ENCODE data around the gene ATP10D.

Gene ATP10D

DNA sequence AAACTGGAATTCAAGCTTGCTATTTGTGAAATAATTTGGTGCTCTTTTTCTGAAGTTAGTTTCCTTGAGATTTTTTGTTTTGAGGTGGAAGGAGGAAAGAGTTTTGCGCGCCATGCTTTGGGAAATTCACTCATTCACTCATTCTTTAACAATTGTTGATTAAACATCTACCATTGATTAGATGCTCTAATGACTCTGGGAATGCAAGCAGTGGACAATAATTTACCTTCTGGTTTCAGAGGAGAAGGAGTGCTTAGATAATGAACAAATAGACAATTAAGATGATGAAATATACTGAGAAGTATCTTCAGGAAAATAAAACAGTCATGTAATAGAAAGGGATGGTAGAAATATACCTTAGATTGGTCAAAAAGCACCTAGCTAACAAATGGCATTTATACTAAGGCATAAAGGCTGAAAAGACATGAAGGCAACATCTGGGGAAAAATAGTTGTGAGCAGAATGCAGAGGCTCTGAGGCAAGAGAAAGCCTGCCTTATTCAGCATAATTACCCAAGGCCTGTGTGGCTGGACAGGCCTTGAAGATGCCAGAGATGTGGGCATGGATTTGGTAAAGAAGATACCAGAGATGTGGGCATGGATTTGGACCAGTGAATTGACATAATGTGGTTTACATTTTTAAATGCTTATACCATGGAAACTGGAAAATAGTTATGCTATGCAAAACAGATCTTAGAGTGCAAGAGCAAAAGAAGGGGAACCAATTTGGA is 18.9 kb upstream of the ATP10D start:
- Histone ChIP-seq H3K36me3 (ENCODE audit: insufficient read depth, insufficient read length, low read length) (no peaks in the 10 kb centered on the region), H3K27me3 (ENCODE audit: insufficient read depth, insufficient read length) (no peaks in the 10 kb centered on the region), H3K4me3 (ENCODE audit: insufficient read length, low read depth) (no peak overlapping the region), H3K4me1 (ENCODE audit: insufficient read depth, insufficient read length) (peaks cover 2% of the 10 kb centered on the region), H3K9ac (ENCODE audit: insufficient read length, low read depth) (no peak overlapping the region), H3K9me3 (ENCODE audit: insufficient read depth, low read length) (no peaks in the 10 kb centered on the region)
- no peak for DNase-seq (ENCODE audit: low read depth, low spot score)
- TF ChIP-seq ZNF274 (IDR thresholded peaks at IDR 0.05; ENCODE audit: low read depth, low read length) (no peak), YY1 (IDR thresholded peaks at IDR 0.05; ENCODE audit: insufficient read depth, insufficient read length) (no peak), SUZ12 (IDR thresholded peaks at IDR 0.05; ENCODE audit: extremely low read depth, insufficient read depth, insufficient read length) (no peak)

DNA sequence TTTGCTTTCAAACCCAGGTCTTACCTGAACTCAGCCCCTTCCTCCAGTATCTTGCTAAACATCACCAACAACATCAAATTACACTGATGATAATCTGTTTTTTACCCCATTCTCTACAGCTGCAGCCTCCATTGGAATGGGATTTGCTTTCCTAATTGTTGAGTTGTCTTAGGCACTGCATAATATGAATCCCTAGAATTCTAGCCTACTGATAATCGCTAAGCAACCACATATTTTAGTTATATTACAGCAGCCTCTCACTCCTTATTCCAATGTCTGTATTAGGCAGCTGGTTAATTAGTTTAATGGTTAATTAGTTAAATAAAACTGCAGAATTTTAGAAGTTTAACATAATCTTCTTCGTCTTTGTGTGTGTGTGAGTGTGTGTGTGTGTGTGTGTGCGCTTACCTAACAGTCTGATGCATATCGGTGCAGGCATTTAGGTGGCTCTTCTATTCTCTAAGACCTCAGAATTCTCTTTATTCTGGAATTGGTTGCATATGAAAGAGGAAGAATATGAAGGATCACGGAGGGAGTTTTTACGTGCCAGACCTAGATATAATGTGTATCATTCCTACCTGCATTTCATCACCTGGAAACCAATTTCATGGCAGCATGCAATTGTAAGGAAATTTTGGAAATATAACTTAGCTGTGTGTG is 16.2 kb upstream of the ATP10D start:
- Histone ChIP-seq H3K9ac (ENCODE audit: insufficient read length, low read depth) (no peak overlapping the region), H3K9me3 (ENCODE audit: insufficient read depth, low read length) (no peaks in the 10 kb centered on the region), H3K4me1 (ENCODE audit: insufficient read depth, insufficient read length) (no peaks in the 10 kb centered on the region), H3K4me3 (ENCODE audit: insufficient read length, low read depth) (no peak overlapping the region), H3K36me3 (ENCODE audit: insufficient read depth, insufficient read length, low read length) (no peaks in the 10 kb centered on the region), H3K27me3 (ENCODE audit: insufficient read depth, insufficient read length) (no peaks in the 10 kb centered on the region)
- DNase-seq (ENCODE audit: low read depth, low spot score) = no peak
- TF ChIP-seq YY1 (IDR thresholded peaks at IDR 0.05; ENCODE audit: insufficient read depth, insufficient read length) = no peak
- no peak for TF ChIP-seq ZNF274 (IDR thresholded peaks at IDR 0.05; ENCODE audit: low read depth, low read length)
- TF ChIP-seq SUZ12 (IDR thresholded peaks at IDR 0.05; ENCODE audit: extremely low read depth, insufficient read depth, insufficient read length) = no peak

DNA sequence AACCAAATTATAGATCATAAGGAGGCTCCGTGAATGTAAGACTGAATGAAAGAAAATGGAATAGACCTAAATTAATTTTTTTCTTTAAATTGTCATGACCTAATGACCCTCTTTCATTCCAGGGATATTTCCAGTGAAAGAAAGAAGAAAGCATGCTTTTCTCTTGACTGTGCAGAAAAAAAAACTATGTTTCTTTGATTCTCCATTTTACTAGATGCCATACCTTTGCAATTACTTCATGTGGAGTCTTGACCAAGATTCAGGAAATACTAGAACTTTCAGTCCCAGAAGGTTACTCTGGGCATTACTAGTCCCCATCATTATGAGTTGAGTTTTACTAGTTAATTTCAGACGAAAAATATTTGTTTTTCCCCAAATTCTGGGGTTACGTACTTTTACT is 15.1 kb upstream of the ATP10D start:
- Histone ChIP-seq H3K36me3 (ENCODE audit: insufficient read depth, insufficient read length, low read length) (no peaks in the 10 kb centered on the region), H3K4me3 (ENCODE audit: insufficient read length, low read depth) (no peak overlapping the region), H3K9ac (ENCODE audit: insufficient read length, low read depth) (no peak overlapping the region), H3K9me3 (ENCODE audit: insufficient read depth, low read length) (no peaks in the 10 kb centered on the region), H3K4me1 (ENCODE audit: insufficient read depth, insufficient read length) (no peaks in the 10 kb centered on the region), H3K27me3 (ENCODE audit: insufficient read depth, insufficient read length) (no peaks in the 10 kb centered on the region)
- no peak for DNase-seq (ENCODE audit: low read depth, low spot score)
- no peak for TF ChIP-seq ZNF274 (IDR thresholded peaks at IDR 0.05; ENCODE audit: low read depth, low read length)
- TF ChIP-seq SUZ12 (IDR thresholded peaks at IDR 0.05; ENCODE audit: extremely low read depth, insufficient read depth, insufficient read length) = no peak
- TF ChIP-seq YY1 (IDR thresholded peaks at IDR 0.05; ENCODE audit: insufficient read depth, insufficient read length) = no peak

DNA sequence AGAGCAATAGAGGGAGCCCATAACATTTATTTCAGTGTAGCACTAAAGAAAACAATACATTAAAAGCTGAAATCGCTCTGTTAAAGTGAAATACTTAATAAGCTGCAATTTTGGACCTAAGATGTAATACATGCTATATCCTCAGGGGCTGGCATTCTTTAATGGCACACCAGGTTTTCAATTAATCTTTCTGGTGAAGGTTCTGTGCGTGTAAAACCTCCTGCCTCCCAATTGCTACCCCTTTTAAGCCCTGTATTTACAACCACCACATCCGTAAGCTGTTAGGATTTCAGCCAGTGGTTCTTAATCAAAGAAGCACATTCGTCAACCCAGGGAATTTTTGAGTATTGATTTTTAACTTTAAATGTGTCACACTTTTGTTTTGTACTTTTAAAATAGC is 14.0 kb upstream of the ATP10D start:
- no peak overlapping the region for H3K4me3 ChIP-seq (ENCODE audit: insufficient read length, low read depth)
- no peaks in the 10 kb centered on the region for H3K4me1 ChIP-seq (ENCODE audit: insufficient read depth, insufficient read length)
- TF ChIP-seq ZNF274 (IDR thresholded peaks at IDR 0.05; ENCODE audit: low read depth, low read length) (no peak), SUZ12 (IDR thresholded peaks at IDR 0.05; ENCODE audit: extremely low read depth, insufficient read depth, insufficient read length) (no peak), YY1 (IDR thresholded peaks at IDR 0.05; ENCODE audit: insufficient read depth, insufficient read length) (no peak)
- H3K27me3 ChIP-seq (ENCODE audit: insufficient read depth, insufficient read length) = no peaks in the 10 kb centered on the region
- DNase-seq (ENCODE audit: low read depth, low spot score) = no peak
- H3K9me3 ChIP-seq (ENCODE audit: insufficient read depth, low read length) = no peaks in the 10 kb centered on the region
- no peaks in the 10 kb centered on the region for H3K36me3 ChIP-seq (ENCODE audit: insufficient read depth, insufficient read length, low read length)
- H3K9ac ChIP-seq (ENCODE audit: insufficient read length, low read depth) = no peak overlapping the region

DNA sequence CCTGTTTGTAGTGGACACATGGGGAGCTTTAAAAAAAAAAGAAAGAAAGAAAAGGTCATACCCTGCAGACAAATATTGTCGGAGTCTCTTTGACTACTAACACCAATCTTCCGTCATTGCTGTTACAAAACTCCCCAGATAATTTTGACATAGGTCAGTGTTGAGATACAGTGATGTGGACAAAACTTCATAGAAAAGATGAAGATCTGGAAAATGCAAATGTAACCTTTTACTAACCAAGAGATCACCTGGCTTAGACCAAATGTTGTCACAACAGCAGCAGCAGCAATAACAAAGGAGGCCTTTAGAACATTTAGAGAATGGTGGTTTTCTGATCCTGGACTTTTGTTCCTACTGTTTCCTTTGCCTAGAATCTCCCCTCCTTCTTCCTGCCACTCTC is 13.5 kb upstream of the ATP10D start:
- no peaks in the 10 kb centered on the region for H3K4me1 ChIP-seq (ENCODE audit: insufficient read depth, insufficient read length)
- DNase-seq (ENCODE audit: low read depth, low spot score) = no peak
- no peak for TF ChIP-seq SUZ12 (IDR thresholded peaks at IDR 0.05; ENCODE audit: extremely low read depth, insufficient read depth, insufficient read length)
- no peak for TF ChIP-seq YY1 (IDR thresholded peaks at IDR 0.05; ENCODE audit: insufficient read depth, insufficient read length)
- TF ChIP-seq ZNF274 (IDR thresholded peaks at IDR 0.05; ENCODE audit: low read depth, low read length) = no peak
- no peak overlapping the region for H3K4me3 ChIP-seq (ENCODE audit: insufficient read length, low read depth)
- H3K27me3 ChIP-seq (ENCODE audit: insufficient read depth, insufficient read length) = no peaks in the 10 kb centered on the region
- H3K36me3 ChIP-seq (ENCODE audit: insufficient read depth, insufficient read length, low read length) = no peaks in the 10 kb centered on the region
- H3K9ac ChIP-seq (ENCODE audit: insufficient read length, low read depth) = no peak overlapping the region
- H3K9me3 ChIP-seq (ENCODE audit: insufficient read depth, low read length) = no peaks in the 10 kb centered on the region

DNA sequence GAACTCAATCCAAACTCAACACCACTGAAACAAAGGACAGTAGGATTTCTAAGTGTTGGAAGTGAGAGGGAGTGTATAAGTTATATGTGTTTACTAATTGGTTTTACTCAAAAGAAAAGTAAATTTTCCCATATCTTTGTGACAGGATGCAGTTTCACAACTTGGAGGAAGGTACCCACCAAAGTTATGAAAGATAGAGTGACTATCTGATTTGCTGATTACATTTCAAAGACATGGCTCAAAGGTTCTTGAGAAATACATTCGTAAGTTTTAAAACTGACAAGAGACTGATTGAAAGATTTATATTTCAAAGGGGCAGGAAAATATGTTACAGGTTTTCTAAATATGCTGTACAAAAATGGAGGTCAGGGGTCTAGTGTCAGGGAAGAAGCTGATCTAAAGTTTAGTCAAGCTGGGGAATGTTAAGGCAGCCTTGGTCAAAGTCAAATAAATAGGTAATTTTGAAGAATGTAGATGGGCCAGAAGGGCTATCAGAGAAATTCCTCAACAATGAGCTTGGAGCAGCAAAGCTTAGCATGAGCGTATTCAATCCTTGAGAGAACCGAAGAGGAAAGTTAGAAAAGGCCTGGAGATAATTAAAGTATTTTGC is 11.8 kb upstream of the ATP10D start:
- no peak for TF ChIP-seq ZNF274 (IDR thresholded peaks at IDR 0.05; ENCODE audit: low read depth, low read length)
- TF ChIP-seq SUZ12 (IDR thresholded peaks at IDR 0.05; ENCODE audit: extremely low read depth, insufficient read depth, insufficient read length) = no peak
- TF ChIP-seq YY1 (IDR thresholded peaks at IDR 0.05; ENCODE audit: insufficient read depth, insufficient read length) = no peak
- no peak overlapping the region for H3K4me3 ChIP-seq (ENCODE audit: insufficient read length, low read depth)
- no peak overlapping the region for H3K9ac ChIP-seq (ENCODE audit: insufficient read length, low read depth)
- H3K9me3 ChIP-seq (ENCODE audit: insufficient read depth, low read length) = no peaks in the 10 kb centered on the region
- no peaks in the 10 kb centered on the region for H3K36me3 ChIP-seq (ENCODE audit: insufficient read depth, insufficient read length, low read length)
- DNase-seq (ENCODE audit: low read depth, low spot score) = no peak
- no peaks in the 10 kb centered on the region for H3K4me1 ChIP-seq (ENCODE audit: insufficient read depth, insufficient read length)
- no peaks in the 10 kb centered on the region for H3K27me3 ChIP-seq (ENCODE audit: insufficient read depth, insufficient read length)

DNA sequence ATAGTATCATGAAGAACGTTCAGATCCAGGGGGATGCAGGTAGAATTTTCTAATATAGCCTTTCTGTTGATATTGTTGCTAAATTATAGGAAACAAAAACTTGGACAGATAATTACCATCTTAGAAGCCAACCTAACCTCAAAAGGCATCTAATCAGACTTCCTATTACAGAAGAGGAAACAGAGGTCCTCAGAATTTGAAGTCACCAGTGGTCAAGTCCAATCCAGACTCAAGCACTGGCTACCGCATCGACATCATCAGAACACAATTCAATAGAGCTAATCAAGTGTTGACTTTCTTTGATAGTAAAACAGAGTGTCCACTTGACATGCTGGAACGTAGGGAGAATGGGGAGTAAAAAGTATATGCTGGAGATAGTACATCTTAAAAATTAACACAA is 10.3 kb upstream of the ATP10D start:
- H3K9me3 ChIP-seq (ENCODE audit: insufficient read depth, low read length) = no peaks in the 10 kb centered on the region
- no peaks in the 10 kb centered on the region for H3K4me1 ChIP-seq (ENCODE audit: insufficient read depth, insufficient read length)
- no peak overlapping the region for H3K9ac ChIP-seq (ENCODE audit: insufficient read length, low read depth)
- no peak for DNase-seq (ENCODE audit: low read depth, low spot score)
- TF ChIP-seq SUZ12 (IDR thresholded peaks at IDR 0.05; ENCODE audit: extremely low read depth, insufficient read depth, insufficient read length) (no peak), YY1 (IDR thresholded peaks at IDR 0.05; ENCODE audit: insufficient read depth, insufficient read length) (no peak), ZNF274 (IDR thresholded peaks at IDR 0.05; ENCODE audit: low read depth, low read length) (no peak)
- no peak overlapping the region for H3K4me3 ChIP-seq (ENCODE audit: insufficient read length, low read depth)
- no peaks in the 10 kb centered on the region for H3K27me3 ChIP-seq (ENCODE audit: insufficient read depth, insufficient read length)
- H3K36me3 ChIP-seq (ENCODE audit: insufficient read depth, insufficient read length, low read length) = no peaks in the 10 kb centered on the region
